Mammary epithelial cell (primary cell): Measurements from ENCODE around the gene RSL24D1.

Experiments used
- EZH2 ChIP-seq: IDR thresholded peaks from 2 replicates; pipeline ENCODE4 v1.6.1; 2012; ENCODE audit warnings: low read length, inconsistent platforms, borderline replicate concordance
- TF ChIP-seq, protein P1 (sequence below), 2 donors: IDR thresholded peaks in 1 of 2; conservative IDR thresholded peaks in 1 of 2; 2 replicates each; pipeline ENCODE4 v1.5.1; 2011 to 2012; ENCODE audit warnings: inconsistent platforms in 2 of 2, low read length in 2 of 2, mild to moderate bottlenecking in 2 of 2, control low read depth in 1 of 2, low read depth in 1 of 2; ENCODE audit not compliant: insufficient read depth in 1 of 2; ENCODE audit errors: extremely low read depth in 1 of 2

DNA sequence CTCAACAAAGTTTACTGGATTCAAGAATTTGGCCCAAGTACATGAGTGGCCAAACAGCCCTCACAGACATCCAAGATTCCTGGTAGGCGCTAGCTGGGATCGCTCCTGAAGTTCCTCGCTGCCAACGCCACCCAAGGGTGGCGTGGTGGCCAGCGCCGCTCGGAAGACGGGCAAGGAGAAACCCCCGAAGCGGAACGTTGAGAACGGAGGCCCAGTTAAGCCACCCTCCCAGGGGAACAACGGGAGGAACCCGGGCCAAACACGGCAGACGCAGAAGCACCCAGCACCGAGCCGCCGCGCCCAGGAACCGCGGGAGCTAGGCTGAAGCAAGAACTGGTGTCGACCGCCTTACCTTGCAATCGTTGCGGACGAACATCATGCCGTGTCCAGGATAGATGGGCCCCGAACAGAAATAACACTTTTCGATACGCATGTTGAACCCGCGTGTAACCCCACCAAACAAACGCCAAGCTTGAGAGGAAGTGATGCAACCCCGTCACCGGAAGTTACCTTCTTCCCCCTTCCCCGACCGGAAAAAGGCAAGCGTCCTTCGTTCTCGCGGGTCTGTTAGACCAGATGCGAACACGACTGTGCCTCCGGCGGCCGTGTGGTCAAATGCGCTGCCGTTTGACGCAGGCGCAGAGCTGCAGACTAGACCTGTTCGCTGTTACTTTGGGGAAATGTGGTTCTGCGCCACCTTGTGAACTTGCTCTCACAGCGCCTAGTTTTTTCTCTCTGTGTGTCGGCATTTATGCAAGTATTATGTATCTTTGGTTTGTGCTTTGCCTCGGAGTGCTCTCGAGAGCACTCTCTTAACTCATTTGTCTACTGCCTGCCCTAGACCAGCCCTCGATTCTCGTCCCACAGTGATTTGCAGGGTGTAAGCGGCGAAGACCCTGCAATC is at the start of gene RSL24D1:
- TF ChIP-seq EZH2: no peak
- TF ChIP-seq, protein P1, sequence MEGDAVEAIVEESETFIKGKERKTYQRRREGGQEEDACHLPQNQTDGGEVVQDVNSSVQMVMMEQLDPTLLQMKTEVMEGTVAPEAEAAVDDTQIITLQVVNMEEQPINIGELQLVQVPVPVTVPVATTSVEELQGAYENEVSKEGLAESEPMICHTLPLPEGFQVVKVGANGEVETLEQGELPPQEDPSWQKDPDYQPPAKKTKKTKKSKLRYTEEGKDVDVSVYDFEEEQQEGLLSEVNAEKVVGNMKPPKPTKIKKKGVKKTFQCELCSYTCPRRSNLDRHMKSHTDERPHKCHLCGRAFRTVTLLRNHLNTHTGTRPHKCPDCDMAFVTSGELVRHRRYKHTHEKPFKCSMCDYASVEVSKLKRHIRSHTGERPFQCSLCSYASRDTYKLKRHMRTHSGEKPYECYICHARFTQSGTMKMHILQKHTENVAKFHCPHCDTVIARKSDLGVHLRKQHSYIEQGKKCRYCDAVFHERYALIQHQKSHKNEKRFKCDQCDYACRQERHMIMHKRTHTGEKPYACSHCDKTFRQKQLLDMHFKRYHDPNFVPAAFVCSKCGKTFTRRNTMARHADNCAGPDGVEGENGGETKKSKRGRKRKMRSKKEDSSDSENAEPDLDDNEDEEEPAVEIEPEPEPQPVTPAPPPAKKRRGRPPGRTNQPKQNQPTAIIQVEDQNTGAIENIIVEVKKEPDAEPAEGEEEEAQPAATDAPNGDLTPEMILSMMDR (conservative IDR thresholded peaks at IDR 0.05 in 1 of 2, IDR thresholded peaks at IDR 0.05 in 1 of 2; ENCODE audit: extremely low read depth in 1 of 2, insufficient read depth in 1 of 2, low read depth in 1 of 2, low read length in 2 of 2): peak; percentile 25 to 49
